Psoas muscle (tissue), 8 donors: Measurements from ENCODE around the gene ZSWIM5. TPM values are rescaled to one million over a fixed set of nuclear protein-coding genes. Genes with fewer than 3 reads are reported as not detected.
"Not testable (repeated sequence)": the region's sequence is repeated elsewhere in the genome, so short reads cannot be mapped to it uniquely, and the experiment has no call there.

Experiments used
- ATAC-seq, 4 donors: fragments of 200-7000 bp; cut with Tn5 transposase; one replicate each; pipeline ENCODE4 v1.9.1; 2020; ENCODE audit warnings: moderate library complexity in 3 of 4, mild to moderate bottlenecking in 2 of 4
- DNase-seq, 2 donors: peaks; one replicate each; pipeline ENCODE4 v3.0.0-alpha.2; 2020
- H3K27ac ChIP-seq: fragments of 200-600 bp; one replicate; pipeline ENCODE4 v1.8.0; 2022
- H3K27me3 ChIP-seq, 3 donors: fragments of 200-600 bp in 1 of 3; one replicate each; pipeline versions ENCODE4 v1.6.1 to v1.8.0; 2013 to 2022; ENCODE audit warnings: low read length in 2 of 3, mild to moderate bottlenecking in 2 of 3, moderate library complexity in 1 of 3; ENCODE audit not compliant: insufficient read depth in 3 of 3
- H3K36me3 ChIP-seq, 2 donors: fragments of 200-600 bp in 1 of 2; one replicate each; pipeline versions ENCODE4 v1.6.1 to v1.8.0; 2013 to 2022; ENCODE audit warnings: low read depth in 1 of 2, mild to moderate bottlenecking in 1 of 2, moderate library complexity in 1 of 2; ENCODE audit not compliant: insufficient read depth in 1 of 2
- H3K4me1 ChIP-seq: fragments of 200-600 bp; one replicate; pipeline ENCODE4 v1.8.0; 2022
- H3K4me3 ChIP-seq: fragments of 200-600 bp; one replicate; pipeline ENCODE4 v1.8.0; 2022; ENCODE audit warnings: mild to moderate bottlenecking
- H3K9me3 ChIP-seq: fragments of 200-600 bp; one replicate; pipeline ENCODE4 v1.8.0; 2022
- whole genome bisulfite sequencing, 3 donors: extraction: QIAGEN DNeasy Blood & Tissue Kit; methylation state at CpG; one replicate each; pipeline versions ENCODE4 v1.1.6 to v1.1.7; 2013; 5-methylcytosine and 5-hydroxymethylcytosine counted together
- intact Hi-C, 2 donors: fragments of 100-400 bp; cut with DNase I; formaldehyde crosslinking; loops; one replicate each; pipeline versions ENCODE4 v1.11.0 to v1.14.2; 2022
- polyA plus RNA-seq, 3 donors: library from polyadenylated mRNA; stranded (reverse); fragments of 200-250 nt; gene quantifications; one replicate each; pipeline ENCODE4 v1.2.3, GENCODE V29; 2013
- total RNA-seq, 4 donors: library from RNA; stranded (reverse); fragmentation: NEBNext Ultra II Directional in 2 of 4; extraction: Animal tissue kit (Norgen Biotek cat#: 25700) in 2 of 4; gene quantifications; one replicate each; pipeline versions ENCODE4 v1.2.1 to v1.2.4, GENCODE V29; 2021 to 2023
- TF ChIP-seq, protein P1 (sequence below): fragments of 200-600 bp; IDR thresholded peaks from one replicate; pipeline ENCODE4 v1.8.0; 2022; ENCODE audit warnings: antibody characterized with exemption
- donor health status: healthy with polysubstance abuse.
- donor health status: DM: no; HTN: no; CAD: no; lungs with moderate emphysema.
- donor health status: Bipolar disorder and iron deficiency.
- donor health status: healthy.
- donor health status: DM: yes; HTN: yes; CAD: no.
- donor health status: DM: no; HTN: no; CAD: no.
- donor health status: DM: no; HTN: no; CAD: no.
- donor health status: DM: yes; HTN: yes; CAD: no.

ZSWIM5 gene
- total and polyA plus RNA-seq, 7 donors = 0.03 to 0.98 (median 0.50) TPM

DNA sequence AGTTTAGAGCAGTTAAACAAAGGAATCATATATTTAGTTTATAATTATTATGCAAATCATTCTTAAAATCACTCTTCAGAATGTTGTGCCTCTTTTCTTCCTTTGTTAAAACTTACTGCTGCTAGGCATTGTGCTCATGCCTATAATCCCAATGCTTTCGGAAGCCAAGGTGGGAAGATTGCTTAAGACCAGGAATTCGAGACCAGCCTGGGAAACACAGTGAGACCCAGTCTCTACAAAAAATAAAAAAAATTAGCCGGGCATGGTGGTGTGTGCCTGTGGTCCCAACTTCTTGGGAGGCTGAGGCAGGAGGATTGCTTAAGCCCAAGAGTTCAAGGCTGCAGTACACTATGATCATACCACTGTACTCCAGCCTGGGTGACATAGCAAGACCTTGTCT lies 33.6 kb downstream of the ZSWIM5 start:
- Histone ChIP-seq H3K4me1 (peaks cover 3% of the 10 kb centered on the region), H3K27me3 (no peaks in the 10 kb centered on the region), H3K27ac (no peak overlapping the region), H3K36me3 (no peaks in the 10 kb centered on the region), H3K4me3 (no peak overlapping the region), H3K9me3 (no peaks in the 10 kb centered on the region)
- WGBS, 3 donors = 83 to 89% (median 85%) methylated on average over 3 of the region's 3 CpGs
- ATAC-seq = no peak
- intact Hi-C loops = no loop called here
- TF ChIP-seq, protein P1, sequence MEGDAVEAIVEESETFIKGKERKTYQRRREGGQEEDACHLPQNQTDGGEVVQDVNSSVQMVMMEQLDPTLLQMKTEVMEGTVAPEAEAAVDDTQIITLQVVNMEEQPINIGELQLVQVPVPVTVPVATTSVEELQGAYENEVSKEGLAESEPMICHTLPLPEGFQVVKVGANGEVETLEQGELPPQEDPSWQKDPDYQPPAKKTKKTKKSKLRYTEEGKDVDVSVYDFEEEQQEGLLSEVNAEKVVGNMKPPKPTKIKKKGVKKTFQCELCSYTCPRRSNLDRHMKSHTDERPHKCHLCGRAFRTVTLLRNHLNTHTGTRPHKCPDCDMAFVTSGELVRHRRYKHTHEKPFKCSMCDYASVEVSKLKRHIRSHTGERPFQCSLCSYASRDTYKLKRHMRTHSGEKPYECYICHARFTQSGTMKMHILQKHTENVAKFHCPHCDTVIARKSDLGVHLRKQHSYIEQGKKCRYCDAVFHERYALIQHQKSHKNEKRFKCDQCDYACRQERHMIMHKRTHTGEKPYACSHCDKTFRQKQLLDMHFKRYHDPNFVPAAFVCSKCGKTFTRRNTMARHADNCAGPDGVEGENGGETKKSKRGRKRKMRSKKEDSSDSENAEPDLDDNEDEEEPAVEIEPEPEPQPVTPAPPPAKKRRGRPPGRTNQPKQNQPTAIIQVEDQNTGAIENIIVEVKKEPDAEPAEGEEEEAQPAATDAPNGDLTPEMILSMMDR = no peak
- no peak for DNase-seq

DNA sequence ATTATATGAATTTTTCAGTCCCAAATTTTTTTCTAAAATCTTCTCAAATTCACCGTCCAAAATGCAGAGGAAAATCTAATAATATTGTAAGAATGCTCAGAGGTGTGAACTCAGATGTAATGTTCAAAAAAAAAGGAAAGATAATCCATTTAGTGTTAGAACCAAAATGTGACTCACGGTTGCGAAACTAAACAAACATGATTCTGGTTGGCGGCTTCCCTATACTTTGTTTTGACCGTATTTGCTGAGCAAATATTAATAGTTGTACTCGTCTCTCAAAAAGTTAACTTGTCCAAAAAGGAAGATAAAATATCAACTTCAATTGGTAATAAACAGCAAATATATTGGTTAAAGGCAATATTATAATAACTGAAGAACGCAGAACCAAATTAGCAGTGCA lies 34.4 kb downstream of the ZSWIM5 start:
- ATAC-seq (no peak), DNase-seq (no peak)
- Histone ChIP-seq H3K4me3 (no peak overlapping the region), H3K4me1 (peaks cover 3% of the 10 kb centered on the region), H3K27me3 (no peaks in the 10 kb centered on the region), H3K27ac (no peak overlapping the region), H3K36me3 (no peaks in the 10 kb centered on the region), H3K9me3 (no peaks in the 10 kb centered on the region)
- WGBS, 3 donors = 71 to 75% (median 75%) methylated on average over 7 of the region's 7 CpGs
- intact Hi-C loops = no loop called here
- TF ChIP-seq, protein P1 = no peak

DNA sequence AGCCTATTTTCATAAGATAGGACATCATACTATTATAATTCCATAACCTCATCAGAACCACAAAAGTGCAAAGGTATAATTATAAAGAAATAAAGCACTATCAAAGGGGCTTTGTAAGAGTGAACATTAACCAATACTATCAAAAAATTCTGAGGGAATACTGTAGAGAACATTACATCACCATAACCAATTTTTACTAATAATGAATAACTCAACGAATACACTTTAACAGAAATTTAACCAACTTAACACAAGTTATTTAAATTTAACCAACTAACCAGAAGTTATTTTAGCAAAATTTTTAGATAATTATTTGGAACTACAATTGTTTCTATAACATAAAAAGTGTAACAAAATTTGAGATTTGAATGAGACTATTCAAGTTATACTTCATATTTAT lies 34.8 kb downstream of the ZSWIM5 start:
- Histone ChIP-seq H3K9me3 (no peaks in the 10 kb centered on the region), H3K4me3 (no peak overlapping the region), H3K27ac (no peak overlapping the region), H3K27me3 (no peaks in the 10 kb centered on the region), H3K36me3 (no peaks in the 10 kb centered on the region), H3K4me1 (peaks cover 3% of the 10 kb centered on the region)
- ATAC-seq (no peak), DNase-seq (no peak)
- WGBS, 3 donors = 78 to 85% (median 82%) methylated on average over 1 of the region's 1 CpG
- intact Hi-C loops = no loop called here
- TF ChIP-seq, protein P1 = no peak

DNA sequence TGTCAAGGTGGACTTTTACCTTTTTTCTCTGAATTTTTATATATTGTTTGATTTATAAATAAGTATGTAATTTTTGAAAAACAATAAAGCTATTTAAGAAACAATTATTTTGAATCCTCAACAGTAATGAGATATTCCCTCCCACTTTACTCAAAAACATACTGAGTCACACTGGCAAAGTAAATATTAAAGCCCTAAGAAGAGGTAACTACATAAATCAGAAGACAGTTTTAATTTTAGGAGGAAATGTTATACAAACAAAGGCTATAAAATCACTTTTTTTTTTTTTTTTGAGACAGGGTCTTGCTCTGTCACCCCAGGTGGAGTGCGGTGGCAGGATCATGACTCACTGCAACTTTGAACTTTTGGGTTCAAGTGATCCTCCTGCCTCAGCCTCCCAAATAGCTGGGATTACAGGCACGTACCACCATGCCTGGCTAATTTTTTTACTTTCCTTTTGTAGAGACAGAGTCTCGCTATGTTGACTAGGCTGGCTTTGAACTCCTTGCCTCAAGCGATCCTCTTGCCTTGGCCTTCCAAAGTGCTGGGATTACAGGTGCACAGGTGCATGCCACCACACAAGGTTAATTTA lies 36.2 kb downstream of the ZSWIM5 start:
- ATAC-seq (no peak), DNase-seq (no peak)
- intact Hi-C loops = no loop called here
- Histone ChIP-seq H3K4me1 (peaks cover 3% of the 10 kb centered on the region), H3K27ac (no peak overlapping the region), H3K36me3 (no peaks in the 10 kb centered on the region), H3K4me3 (no peak overlapping the region), H3K27me3 (no peaks in the 10 kb centered on the region), H3K9me3 (no peaks in the 10 kb centered on the region)
- TF ChIP-seq, protein P1 = no peak
- WGBS, 3 donors = 86 to 90% (median 89%) methylated on average over 4 of the region's 4 CpGs

GRCh38 chr1:45167947-45168346 lies 38.5 kb downstream of the ZSWIM5 start:
- H3K4me3 ChIP-seq, H3K9me3 ChIP-seq, DNase-seq, H3K27me3 ChIP-seq, H3K27ac ChIP-seq, H3K4me1 ChIP-seq, intact Hi-C loops, H3K36me3 ChIP-seq, ATAC-seq: not testable (repeated sequence)
- 90 to 95% (median 94%) methylated on average over 6 of the region's 6 CpGs for WGBS, 3 donors

- H3K4me3 ChIP-seq, H3K4me1 ChIP-seq, H3K27ac ChIP-seq, H3K36me3 ChIP-seq, DNase-seq, H3K27me3 ChIP-seq, H3K9me3 ChIP-seq, ATAC-seq, intact Hi-C loops: not testable (repeated sequence)
- WGBS, 3 donors = 80% methylated on average over 2 of the region's 2 CpGs
Observed at GRCh38 chr1:45164307-45164706, 42.1 kb downstream of the ZSWIM5 start.

DNA sequence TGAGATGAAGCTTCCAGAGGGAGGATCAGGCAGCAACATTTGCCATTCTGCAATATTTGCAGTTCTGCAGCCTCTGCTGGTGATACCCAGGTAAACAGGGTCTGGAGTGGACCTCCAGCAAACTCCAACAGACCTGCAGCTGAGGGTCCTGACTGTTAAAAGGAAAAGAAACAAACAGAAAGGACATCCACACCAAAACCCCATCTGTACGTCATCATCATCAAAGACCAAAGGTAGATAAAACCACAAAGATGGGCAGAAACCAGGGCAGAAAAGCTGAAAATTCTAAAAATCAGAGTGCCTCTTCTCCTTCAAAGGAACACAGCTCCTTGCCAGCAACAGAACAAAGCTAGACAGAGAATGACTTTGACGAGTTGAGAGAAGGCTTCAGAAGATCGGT lies 43.3 kb downstream of the ZSWIM5 start:
- 94 to 96% (median 95%) methylated on average over 3 of the region's 3 CpGs for WGBS, 3 donors
- H3K9me3 ChIP-seq, ATAC-seq, H3K4me3 ChIP-seq, DNase-seq, H3K36me3 ChIP-seq, H3K27me3 ChIP-seq, intact Hi-C loops, H3K27ac ChIP-seq, H3K4me1 ChIP-seq: not testable (repeated sequence)
